A673 (cell line): ENCODE results near the gene ERGIC1.

Source experiments
- EZH2 ChIP-seq: fragments of 200-600 bp; sonication (generic); IDR thresholded peaks from 2 replicates; pipeline ENCODE4 v1.6.1; 2017; ENCODE audit warnings: borderline replicate concordance, low read depth, mild to moderate bottlenecking, mixed read lengths, antibody characterized with exemption, low read length; ENCODE audit not compliant: poor library complexity, severe bottlenecking
- TF ChIP-seq, protein P1 (sequence below): fragments of 300-800, 200-600 bp; sonication (generic); conservative IDR thresholded peaks from 2 replicates; pipeline ENCODE4 v1.5.1; 2017; ENCODE audit warnings: low read depth, mild to moderate bottlenecking, antibody characterized with exemption, low read length, moderate library complexity, mixed read lengths

DNA sequence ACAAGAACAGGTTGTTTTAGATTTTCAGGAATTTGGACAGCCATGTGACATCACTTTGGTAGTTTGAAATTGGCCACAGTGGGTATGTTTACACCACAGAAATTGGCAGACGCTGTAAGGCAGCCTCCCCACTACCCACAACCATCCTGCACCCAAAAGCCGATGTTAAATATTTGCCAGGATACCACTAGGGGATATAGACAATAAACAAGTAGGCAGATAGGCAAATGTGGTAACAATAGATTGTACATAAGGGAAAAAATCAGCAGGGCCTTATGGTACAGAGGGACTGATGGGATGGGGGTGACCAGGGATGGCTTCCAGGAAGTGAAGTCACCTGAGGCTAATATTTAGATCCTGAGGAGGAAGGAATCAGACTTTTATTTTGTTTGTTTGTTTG is 31.9 kb upstream of the ERGIC1 start:
- TF ChIP-seq, protein P1, sequence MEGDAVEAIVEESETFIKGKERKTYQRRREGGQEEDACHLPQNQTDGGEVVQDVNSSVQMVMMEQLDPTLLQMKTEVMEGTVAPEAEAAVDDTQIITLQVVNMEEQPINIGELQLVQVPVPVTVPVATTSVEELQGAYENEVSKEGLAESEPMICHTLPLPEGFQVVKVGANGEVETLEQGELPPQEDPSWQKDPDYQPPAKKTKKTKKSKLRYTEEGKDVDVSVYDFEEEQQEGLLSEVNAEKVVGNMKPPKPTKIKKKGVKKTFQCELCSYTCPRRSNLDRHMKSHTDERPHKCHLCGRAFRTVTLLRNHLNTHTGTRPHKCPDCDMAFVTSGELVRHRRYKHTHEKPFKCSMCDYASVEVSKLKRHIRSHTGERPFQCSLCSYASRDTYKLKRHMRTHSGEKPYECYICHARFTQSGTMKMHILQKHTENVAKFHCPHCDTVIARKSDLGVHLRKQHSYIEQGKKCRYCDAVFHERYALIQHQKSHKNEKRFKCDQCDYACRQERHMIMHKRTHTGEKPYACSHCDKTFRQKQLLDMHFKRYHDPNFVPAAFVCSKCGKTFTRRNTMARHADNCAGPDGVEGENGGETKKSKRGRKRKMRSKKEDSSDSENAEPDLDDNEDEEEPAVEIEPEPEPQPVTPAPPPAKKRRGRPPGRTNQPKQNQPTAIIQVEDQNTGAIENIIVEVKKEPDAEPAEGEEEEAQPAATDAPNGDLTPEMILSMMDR = no peak
- no peak for TF ChIP-seq EZH2
